ENCODE results near the gene SMO.
A peak's percentile ranks its signal among the peaks of the same experiment; 100 is the strongest.

Gene SMO

GRCh38 chr7:129222064-129222463 is 33.6 kb downstream of the SMO start:
- no peak for DNase-seq (ENCODE audit: extremely low read depth, insufficient read length)
- no peaks in the 10 kb centered on the region for H3K27me3 ChIP-seq (replicated peaks; ENCODE audit: control insufficient read depth, insufficient read depth, low read length)
- no peak overlapping the region for H3K4me3 ChIP-seq (replicated peaks; ENCODE audit: low read depth, low read length)
- H3K36me3 ChIP-seq (ENCODE audit: control insufficient read depth, insufficient read depth, low read length) = no peaks in the 10 kb centered on the region
- TF ChIP-seq, protein P1, sequence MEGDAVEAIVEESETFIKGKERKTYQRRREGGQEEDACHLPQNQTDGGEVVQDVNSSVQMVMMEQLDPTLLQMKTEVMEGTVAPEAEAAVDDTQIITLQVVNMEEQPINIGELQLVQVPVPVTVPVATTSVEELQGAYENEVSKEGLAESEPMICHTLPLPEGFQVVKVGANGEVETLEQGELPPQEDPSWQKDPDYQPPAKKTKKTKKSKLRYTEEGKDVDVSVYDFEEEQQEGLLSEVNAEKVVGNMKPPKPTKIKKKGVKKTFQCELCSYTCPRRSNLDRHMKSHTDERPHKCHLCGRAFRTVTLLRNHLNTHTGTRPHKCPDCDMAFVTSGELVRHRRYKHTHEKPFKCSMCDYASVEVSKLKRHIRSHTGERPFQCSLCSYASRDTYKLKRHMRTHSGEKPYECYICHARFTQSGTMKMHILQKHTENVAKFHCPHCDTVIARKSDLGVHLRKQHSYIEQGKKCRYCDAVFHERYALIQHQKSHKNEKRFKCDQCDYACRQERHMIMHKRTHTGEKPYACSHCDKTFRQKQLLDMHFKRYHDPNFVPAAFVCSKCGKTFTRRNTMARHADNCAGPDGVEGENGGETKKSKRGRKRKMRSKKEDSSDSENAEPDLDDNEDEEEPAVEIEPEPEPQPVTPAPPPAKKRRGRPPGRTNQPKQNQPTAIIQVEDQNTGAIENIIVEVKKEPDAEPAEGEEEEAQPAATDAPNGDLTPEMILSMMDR (IDR thresholded peaks at IDR 0.05; ENCODE audit: insufficient read depth, low read length, poor library complexity, severe bottlenecking) = no peak

- Histone ChIP-seq H3K27me3 (replicated peaks; ENCODE audit: control insufficient read depth, insufficient read depth, low read length) (no peaks in the 10 kb centered on the region), H3K36me3 (ENCODE audit: control insufficient read depth, insufficient read depth, low read length) (no peaks in the 10 kb centered on the region), H3K4me3 (replicated peaks; ENCODE audit: low read depth, low read length) (peak within 1 kb of the TSS; percentile 72)
- DNase-seq (ENCODE audit: extremely low read depth, insufficient read length) = peak; percentile 99
- TF ChIP-seq, protein P1 (IDR thresholded peaks at IDR 0.05; ENCODE audit: insufficient read depth, low read length, poor library complexity, severe bottlenecking) = no peak
These were observed 36.1 kb downstream of the SMO start, which contains the start of gene AHCYL2 for GRCh38 chr7:129224251-129225205. Gene AHCYL2, plus strand, starts transcription at chr7:129225030.

DNA sequence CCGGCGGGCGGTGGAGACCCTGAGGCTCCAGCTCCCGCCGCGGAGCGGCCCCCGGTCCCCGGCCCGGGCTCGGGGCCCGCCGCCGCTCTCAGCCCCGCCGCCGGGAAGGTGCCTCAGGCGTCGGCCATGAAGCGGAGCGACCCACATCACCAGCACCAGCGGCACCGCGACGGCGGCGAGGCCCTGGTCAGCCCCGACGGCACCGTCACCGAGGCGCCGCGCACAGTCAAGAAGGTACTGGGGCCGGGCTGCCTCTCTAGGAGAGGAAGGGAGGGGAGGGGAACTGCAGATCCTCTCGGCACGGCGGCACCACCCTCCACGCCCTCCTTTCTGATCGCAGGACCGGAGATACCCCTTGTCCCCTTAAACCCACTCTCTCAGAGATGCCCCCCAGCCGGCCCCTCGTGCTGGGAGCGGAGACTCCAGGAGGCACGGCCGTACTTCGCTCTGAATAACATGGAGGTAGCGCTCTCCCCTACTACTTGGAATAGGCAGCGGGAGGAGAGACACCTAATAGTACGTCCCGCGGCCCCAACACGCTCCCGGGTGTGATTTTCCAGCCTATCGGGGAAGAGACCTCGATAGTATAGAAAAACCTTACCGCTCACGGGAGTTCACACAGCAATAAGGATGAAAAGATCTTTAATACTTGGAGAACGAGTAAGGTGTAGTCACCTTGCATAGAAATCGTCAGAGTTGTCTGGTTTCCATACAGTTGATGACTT is 36.9 kb downstream of the SMO start:
- TF ChIP-seq, protein P1 (IDR thresholded peaks at IDR 0.05; ENCODE audit: insufficient read depth, low read length, poor library complexity, severe bottlenecking) = no peak
- no peak for DNase-seq (ENCODE audit: extremely low read depth, insufficient read length)
- no peaks in the 10 kb centered on the region for H3K27me3 ChIP-seq (replicated peaks; ENCODE audit: control insufficient read depth, insufficient read depth, low read length)

GRCh38 chr7:129225931-129226572 is 37.6 kb downstream of the SMO start:
- TF ChIP-seq, protein P1 (IDR thresholded peaks at IDR 0.05; ENCODE audit: insufficient read depth, low read length, poor library complexity, severe bottlenecking) = no peak
- Histone ChIP-seq H3K27me3 (replicated peaks; ENCODE audit: control insufficient read depth, insufficient read depth, low read length) (no peaks in the 10 kb centered on the region), H3K36me3 (ENCODE audit: control insufficient read depth, insufficient read depth, low read length) (no peaks in the 10 kb centered on the region), H3K4me3 (replicated peaks; ENCODE audit: low read depth, low read length) (peak overlapping the region; percentile 72)
- DNase-seq (ENCODE audit: extremely low read depth, insufficient read length) = no peak

More for the DNA sequence above, 36.9 kb downstream of the SMO start:
- Histone ChIP-seq H3K36me3 (ENCODE audit: control insufficient read depth, insufficient read depth, low read length) (no peaks in the 10 kb centered on the region), H3K4me3 (replicated peaks; ENCODE audit: low read depth, low read length) (peak overlapping the region; percentile 72)

GRCh38 chr7:129227646-129228578 is 39.5 kb downstream of the SMO start:
- TF ChIP-seq, protein P1 (IDR thresholded peaks at IDR 0.05; ENCODE audit: insufficient read depth, low read length, poor library complexity, severe bottlenecking) = no peak
- DNase-seq (ENCODE audit: extremely low read depth, insufficient read length) = no peak
- Histone ChIP-seq H3K4me3 (replicated peaks; ENCODE audit: low read depth, low read length) (no peak overlapping the region), H3K27me3 (replicated peaks; ENCODE audit: control insufficient read depth, insufficient read depth, low read length) (no peaks in the 10 kb centered on the region), H3K36me3 (ENCODE audit: control insufficient read depth, insufficient read depth, low read length) (no peaks in the 10 kb centered on the region)
